ENCODE results near the gene ACSL3.
"Not testable (repeated sequence)": the region's sequence is repeated elsewhere in the genome, so short reads cannot be mapped to it uniquely, and the experiment has no call there.

ACSL3 gene

DNA sequence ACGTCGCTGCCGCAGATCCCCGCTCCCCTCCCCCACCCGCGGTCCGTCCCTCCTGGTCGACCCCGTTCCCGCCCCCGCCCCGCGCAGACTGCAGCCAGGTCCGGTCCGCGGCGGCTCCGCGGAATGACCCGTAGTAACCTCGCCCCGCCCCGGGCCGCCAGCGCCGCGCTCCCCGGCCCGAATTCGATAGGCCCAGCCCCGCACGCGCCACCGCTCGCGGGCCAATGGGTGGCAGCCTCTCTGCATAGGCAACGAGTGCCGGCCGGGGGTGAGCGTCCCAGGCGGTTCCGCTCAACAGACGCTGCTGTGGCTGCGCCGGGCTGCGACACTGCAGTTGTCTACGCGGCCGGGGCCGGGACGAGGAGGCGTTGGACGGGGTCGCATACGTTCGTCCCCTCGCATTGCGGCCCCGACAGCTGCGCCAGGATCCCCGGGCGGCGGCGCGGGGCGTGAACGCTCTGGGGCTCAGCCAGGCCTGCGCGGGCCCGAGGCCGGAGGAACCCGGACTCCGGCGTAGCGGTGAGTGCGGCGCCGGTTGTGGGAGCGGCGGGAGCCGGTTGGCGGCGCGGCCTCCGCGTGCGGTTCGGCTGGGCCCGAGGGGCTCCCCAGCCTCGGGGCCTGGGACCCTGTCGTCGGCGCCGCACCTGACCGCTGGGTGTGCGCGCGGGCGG lies at the start of gene ACSL3:
Gene ACSL3, plus strand, starts transcription at position 297 of the 671 bp plus-strand sequence. CDS start 47,737 bp downstream, outside the sequence.
- peak; percentile 83 to 88 for DNase-seq (ENCODE audit: low read depth in 2 of 2)

- no peak for DNase-seq (ENCODE audit: low read depth in 2 of 2)
Measured at GRCh38 chr2:222811828-222812227, 49.0 kb upstream of the ACSL3 start.

DNA sequence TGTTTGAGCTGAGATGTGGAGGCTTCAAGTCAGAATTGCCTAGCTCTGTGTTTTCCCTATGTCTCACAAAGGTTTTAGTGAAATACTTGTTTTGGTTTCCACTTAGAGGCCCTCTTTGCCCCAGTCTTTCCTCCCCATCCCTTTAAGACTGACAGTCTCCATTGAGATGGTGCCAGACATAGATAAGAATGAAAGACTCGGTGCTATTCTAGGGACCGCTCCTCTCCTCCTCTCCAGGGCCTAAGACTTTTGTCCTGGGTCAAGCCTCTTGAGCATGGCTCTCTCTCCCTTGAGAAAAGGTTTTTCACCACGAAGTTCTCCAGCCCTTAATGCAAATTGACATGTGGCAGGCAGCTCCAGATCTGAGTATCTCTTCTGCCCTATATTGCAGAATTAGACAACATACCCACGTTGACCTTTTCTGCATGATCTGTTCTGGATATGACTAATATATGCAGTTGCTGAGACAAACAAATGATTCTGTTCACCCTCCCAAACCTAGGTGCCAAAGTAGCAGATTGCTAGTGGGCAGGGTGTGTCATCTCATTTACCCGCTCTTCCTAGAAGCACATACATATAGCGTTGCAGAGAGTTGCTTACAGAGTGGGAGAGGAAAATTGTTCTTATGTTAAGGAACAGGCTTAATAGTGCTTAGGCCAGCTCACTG lies 47.5 kb upstream of the ACSL3 start:
- no peak for DNase-seq (ENCODE audit: low read depth in 2 of 2)

GRCh38 chr2:222819722-222820333 lies 41.0 kb upstream of the ACSL3 start:
- no peak for DNase-seq (ENCODE audit: low read depth in 2 of 2)

DNA sequence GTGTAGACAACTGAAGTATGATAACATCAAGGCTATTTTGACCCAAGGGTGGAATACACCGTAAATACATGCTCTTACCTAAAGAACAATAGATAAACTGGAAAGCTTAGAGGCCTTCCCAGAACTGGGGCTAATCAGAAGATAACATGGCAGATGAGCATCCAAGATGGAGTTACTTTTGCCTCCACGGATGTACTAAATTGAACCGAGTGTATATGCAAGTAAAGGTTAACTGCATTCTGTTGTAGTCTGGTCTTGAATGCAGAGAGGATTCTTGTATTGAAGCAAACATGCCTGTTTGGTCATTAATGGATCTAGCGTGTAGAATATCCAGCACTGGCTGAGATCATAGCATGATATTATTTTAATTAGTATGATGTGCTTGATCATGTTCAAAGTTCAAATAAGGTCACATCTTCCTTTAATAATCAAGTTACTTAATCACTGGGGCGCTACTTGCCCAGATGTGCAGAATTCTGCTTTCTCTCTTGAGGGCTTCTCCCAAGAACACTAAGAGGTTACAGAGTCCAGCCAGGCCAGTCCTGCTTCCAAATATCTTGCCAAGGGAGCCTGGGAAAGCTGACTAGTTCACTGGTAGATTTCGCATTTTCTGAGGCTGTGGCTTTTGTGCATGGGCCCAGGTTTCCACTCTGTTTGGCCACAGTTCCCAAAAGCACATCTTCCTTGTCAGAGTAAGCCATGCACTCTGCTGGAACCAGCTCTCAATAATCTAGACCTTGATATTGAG lies 37.5 kb upstream of the ACSL3 start:
- no peak for DNase-seq (ENCODE audit: low read depth in 2 of 2)

DNA sequence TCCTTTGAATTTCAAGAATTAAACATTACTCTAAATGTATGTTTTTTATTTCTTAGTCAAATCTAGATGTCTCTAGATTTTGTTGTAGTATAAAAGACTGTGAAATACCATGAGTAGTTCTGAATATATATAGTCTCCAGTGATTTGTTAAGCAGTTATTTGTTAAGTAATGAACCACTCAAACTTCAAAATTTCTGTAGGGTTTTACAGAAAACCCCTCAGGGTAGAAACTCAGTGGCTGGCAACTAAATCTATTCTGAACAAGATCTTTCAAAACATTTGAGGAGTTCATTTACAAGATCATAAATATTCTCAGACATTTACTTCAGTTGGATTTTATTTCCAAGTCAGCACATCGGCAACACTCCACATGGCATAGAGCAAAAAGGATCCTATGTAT lies 35.8 kb upstream of the ACSL3 start:
- DNase-seq (ENCODE audit: low read depth in 2 of 2) = no peak

- no peak for DNase-seq (ENCODE audit: low read depth in 2 of 2)
Measured at GRCh38 chr2:222827417-222827816, 33.4 kb upstream of the ACSL3 start.

- no peak for DNase-seq (ENCODE audit: low read depth in 2 of 2)
Measured at GRCh38 chr2:222828572-222828971, 32.3 kb upstream of the ACSL3 start.

DNA sequence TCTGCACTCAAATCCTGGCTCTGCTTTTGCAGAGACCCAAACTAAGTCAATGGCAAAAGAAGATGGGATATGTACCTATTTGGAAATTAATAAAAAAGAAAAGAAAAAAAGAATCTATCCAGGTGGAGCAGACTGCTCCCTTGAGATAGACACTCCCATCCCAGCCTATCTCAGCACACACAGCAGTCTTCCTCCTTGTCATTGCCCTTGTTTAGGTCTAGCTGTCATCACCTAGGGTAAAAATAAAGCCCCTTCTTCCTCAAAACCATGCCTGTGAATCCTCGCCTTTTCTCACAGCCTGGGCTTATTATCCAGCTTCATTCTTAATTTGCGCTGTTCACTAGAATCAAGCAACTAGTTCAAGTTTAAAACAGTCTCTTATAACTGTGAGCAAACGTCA lies 30.7 kb upstream of the ACSL3 start:
- no peak for DNase-seq (ENCODE audit: low read depth in 2 of 2)

DNA sequence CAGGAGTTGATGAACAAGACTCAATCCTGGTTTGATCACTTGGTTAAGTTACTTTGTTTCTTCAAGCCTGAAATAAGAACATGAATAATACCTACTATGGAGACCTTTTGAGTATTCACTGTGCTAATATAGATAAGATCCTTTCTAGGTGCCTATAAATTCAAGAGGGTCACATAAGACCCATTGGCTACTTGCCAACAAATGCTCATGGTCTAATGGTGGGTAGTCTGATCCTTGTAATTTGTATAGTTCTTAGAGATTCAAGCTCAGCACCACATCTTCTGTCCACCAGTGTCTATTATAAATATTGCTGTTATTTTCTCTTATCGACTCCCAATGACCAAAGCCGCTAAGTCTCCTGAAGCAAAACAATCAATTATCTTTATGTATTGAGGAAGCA lies 27.4 kb upstream of the ACSL3 start:
- no peak for DNase-seq (ENCODE audit: low read depth in 2 of 2)

DNA sequence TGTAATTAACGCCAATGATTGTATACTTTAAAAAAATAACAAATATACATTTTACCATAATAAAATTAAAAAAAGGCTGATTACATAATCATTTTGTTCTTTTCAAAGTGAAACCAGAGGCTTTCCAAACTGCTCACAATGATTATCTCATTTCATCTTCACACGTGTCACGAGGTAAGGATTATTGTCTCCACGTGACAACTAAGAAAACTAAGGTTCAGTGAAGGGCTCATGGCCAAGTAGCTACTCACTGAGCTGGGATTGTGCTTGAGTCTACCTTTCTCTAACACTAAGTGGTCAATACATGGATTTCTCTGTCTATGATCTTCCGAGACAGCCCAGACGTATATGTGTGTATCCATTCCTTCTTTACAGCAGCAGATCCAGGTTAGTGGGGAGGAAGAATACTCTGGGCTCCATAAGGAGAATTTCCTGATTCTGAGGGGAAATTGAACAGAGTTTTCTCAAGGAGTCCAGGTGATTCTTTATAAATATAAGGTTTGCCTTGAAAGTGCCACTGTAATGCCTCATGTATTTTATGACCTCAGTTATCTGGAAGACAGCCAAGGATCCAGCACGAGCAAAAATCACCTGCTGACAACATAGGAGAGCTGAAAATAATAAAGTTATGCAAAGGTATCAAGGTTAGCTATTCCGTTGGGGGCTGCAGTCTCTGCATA lies 25.6 kb upstream of the ACSL3 start:
- DNase-seq (ENCODE audit: low read depth in 2 of 2) = no peak

DNA sequence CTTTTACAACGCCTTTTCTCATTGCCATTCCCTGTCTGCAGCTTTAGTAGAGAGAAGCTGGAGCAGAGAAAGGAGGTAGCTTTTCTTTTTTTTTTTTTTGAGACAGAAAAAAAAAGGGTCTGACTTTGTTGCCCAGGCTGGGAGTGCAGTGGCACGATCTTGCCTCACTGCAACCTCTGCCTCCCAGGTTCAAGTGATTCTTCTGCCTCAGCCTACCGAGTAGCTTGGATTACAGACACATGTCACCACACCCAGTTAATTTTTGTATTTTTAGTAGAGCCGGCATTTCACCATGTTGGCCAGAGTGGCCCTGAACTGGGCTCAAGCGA lies 25.0 kb upstream of the ACSL3 start:
- DNase-seq (ENCODE audit: low read depth in 2 of 2) = no peak

GRCh38 chr2:222837643-222838056 lies 23.2 kb upstream of the ACSL3 start:
- no peak for DNase-seq (ENCODE audit: low read depth in 2 of 2)

DNA sequence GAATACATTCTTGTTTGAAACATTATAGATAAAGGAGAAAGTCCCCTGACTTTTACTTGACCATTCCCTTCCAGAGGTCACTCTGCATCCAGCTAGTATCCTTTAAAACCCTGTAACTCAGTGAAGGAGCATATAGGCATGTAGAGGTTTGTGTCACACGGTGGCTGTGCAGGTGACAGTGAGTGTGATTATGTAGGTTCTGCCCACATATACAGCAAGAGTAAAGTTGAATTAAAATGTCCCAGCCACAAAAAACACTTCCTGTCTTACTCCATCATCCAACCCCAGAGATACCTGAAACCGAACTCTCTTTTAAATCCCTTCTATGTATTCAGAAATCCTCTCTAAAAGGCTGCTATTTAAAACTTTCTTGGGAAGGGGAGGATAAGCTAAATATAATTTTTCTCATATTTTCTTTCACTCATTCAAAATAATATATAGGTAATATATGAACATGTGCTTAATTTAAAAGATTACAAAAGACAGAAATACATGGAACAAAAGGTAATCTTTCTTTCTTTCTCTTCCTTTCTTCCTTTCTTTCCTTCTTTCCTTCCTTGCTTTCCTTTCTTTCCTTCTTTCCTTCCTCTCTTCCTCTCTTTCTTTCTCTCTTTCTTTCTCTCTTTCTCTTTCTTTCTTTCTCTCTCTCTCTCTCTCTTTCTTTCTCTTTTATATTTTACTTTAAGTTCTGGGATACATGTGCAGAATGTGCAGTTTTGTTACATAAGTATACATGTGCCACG lies 20.6 kb upstream of the ACSL3 start:
- DNase-seq (ENCODE audit: low read depth in 2 of 2) = no peak

GRCh38 chr2:222842491-222843174 lies 18.2 kb upstream of the ACSL3 start:
- no peak for DNase-seq (ENCODE audit: low read depth in 2 of 2)

- DNase-seq (ENCODE audit: low read depth in 2 of 2) = no peak
Measured at GRCh38 chr2:222844323-222844722, 16.5 kb upstream of the ACSL3 start.

DNA sequence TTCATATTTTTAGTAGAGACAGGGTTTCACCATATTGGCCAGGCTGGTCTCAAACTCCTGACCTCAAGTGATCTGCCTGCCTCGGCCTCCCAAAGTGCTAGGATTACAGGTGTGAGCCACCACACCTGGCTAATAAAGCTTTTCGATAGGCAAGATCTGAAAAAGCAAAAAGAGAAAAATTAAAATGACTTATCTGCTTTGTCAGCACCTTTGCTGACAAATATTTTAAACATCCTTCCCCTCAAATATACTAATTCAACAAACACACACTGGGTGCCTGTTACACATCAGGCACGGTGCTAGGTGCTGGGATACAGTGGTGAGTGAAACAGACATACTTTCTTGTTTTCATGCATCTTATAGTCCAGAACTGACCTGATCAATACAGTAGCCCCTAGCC lies 15.5 kb upstream of the ACSL3 start:
- DNase-seq (ENCODE audit: low read depth in 2 of 2) = not testable (repeated sequence)

DNA sequence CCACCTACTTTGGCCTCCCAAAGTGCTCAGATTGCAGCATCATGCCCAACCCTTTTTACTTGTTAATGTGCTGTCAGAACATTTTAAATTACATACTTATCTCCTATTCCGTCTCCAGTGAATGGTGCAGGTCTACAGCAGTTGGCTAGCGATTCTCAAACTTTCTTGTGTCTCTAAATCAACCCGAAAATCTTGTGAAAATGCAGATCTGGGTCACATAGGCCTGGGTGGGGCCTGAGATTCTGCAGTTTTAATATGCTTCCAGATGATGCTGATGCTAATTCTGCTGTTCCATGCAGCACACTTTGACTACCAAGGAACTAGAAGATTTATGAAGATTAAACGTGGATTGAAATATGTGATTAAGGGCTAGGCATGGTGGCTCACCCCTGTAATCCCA lies 14.8 kb upstream of the ACSL3 start:
- DNase-seq (ENCODE audit: low read depth in 2 of 2) = no peak

GRCh38 chr2:222848031-222848430 lies 12.8 kb upstream of the ACSL3 start:
- DNase-seq (ENCODE audit: low read depth in 2 of 2) = not testable (repeated sequence)

DNA sequence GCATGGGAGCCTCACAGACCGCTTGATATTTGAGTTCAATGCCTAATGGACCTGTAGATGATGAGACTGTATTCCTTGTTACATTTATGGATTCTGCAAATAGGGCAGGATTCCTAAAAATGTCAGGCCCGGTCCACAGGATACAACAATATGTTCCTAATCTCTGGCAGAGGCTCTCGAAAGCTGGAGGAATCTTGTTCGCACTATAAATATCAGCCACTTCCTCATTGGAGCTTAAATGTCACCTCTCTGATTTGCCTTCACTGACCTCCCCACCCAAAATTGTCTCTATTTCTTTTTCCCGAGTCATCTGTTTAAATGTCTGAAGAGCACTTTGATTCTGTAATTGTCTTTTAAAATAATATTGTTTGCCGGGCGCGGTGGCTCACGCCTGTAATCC lies 12.0 kb upstream of the ACSL3 start:
- no peak for DNase-seq (ENCODE audit: low read depth in 2 of 2)
